HG02571 (cell line): Measurements from ENCODE around the gene NECTIN2.
"Not testable (repeated sequence)": the region's sequence is repeated elsewhere in the genome, so short reads cannot be mapped to it uniquely, and the experiment has no call there.

ENCODE experiments used
- ATAC-seq: cut with Tn5 transposase; IDR thresholded peaks from one replicate; pipeline ENCODE4 v1.9.1; 2021; ENCODE audit warnings: mild to moderate bottlenecking, moderate library complexity; ENCODE audit not compliant: unreplicated experiment

NECTIN2 gene

GRCh38 chr19:44904426-44904994 is 58.4 kb downstream of the NECTIN2 start:
- no peak for ATAC-seq

GRCh38 chr19:44905437-44906160 is 59.5 kb downstream of the NECTIN2 start, which contains the start of gene APOE:
APOE (plus strand) TSS chr19:44905796; CDS start chr19:44906625, 829 bp downstream.
- no peak for ATAC-seq

- ATAC-seq = no peak
Measured at GRCh38 chr19:44907613-44908012, 61.5 kb downstream of the NECTIN2 start.

GRCh38 chr19:44908074-44908835 is 62.2 kb downstream of the NECTIN2 start:
- ATAC-seq = no peak

- ATAC-seq = no peak
Measured at GRCh38 chr19:44908836-44909261, 62.8 kb downstream of the NECTIN2 start.

- ATAC-seq = no peak
Measured at GRCh38 chr19:44909775-44910174, 63.7 kb downstream of the NECTIN2 start.

- not testable (repeated sequence) for ATAC-seq
Measured at GRCh38 chr19:44911896-44912295, 65.8 kb downstream of the NECTIN2 start.

GRCh38 chr19:44912854-44913253 is 66.8 kb downstream of the NECTIN2 start:
- ATAC-seq = no peak

GRCh38 chr19:44913512-44914432 is 67.7 kb downstream of the NECTIN2 start:
- not testable (repeated sequence) for ATAC-seq

- ATAC-seq = peak; percentile 89
Measured at GRCh38 chr19:44914433-44915206, 68.5 kb downstream of the NECTIN2 start, which contains the start of gene APOC1. APOC1 (plus strand) TSS chr19:44914608; CDS start chr19:44914892, 284 bp downstream.

GRCh38 chr19:44924243-44924725 is 78.2 kb downstream of the NECTIN2 start:
- no peak for ATAC-seq

- no peak for ATAC-seq
Measured at GRCh38 chr19:44925114-44925891, 79.2 kb downstream of the NECTIN2 start.

GRCh38 chr19:44926245-44927077 is 80.4 kb downstream of the NECTIN2 start:
- ATAC-seq = not testable (repeated sequence)

- ATAC-seq = no peak
Measured at GRCh38 chr19:44927746-44928145, 81.6 kb downstream of the NECTIN2 start.

- no peak for ATAC-seq
Measured at GRCh38 chr19:44930088-44930487, 84.0 kb downstream of the NECTIN2 start.

- no peak for ATAC-seq
Measured at GRCh38 chr19:44931541-44931940, 85.4 kb downstream of the NECTIN2 start.
